ENCODE data around the gene OR8B2. TPM values are rescaled to one million over a fixed set of nuclear protein-coding genes. Genes with fewer than 3 reads are reported as not detected.
"Not testable (repeated sequence)": the region's sequence is repeated elsewhere in the genome, so short reads cannot be mapped to it uniquely, and the experiment has no call there.

The OR8B2 gene
- total RNA-seq (2014; rRNA removed; shearing (Covaris generic)) = not detected in 2 replicates
- polyA plus RNA-seq (2014; cell fraction: nucleus; rRNA removed) = not detected in 2 replicates

- no peak for DNase-seq (ENCODE audit: extremely low read depth, low read depth)
These were observed at the start of gene OR8B2 for GRCh38 chr11:124384399-124384798. Gene OR8B2 (minus strand): TSS chr11:124384499. CDS start chr11:124383343, 1,156 bp downstream.

GRCh38 chr11:124429599-124429998, 45.3 kb upstream of the OR8B2 start:
- no peak for DNase-seq (ENCODE audit: extremely low read depth, low read depth)

- no peak for DNase-seq (ENCODE audit: extremely low read depth, low read depth)
These were observed 40.2 kb upstream of the OR8B2 start, which contains the start of gene OR8B4 for GRCh38 chr11:124424384-124424921. Gene OR8B4 (minus strand): TSS chr11:124424871. CDS start chr11:124424871, 0 bp downstream.

GRCh38 chr11:124421043-124421442, 36.7 kb upstream of the OR8B2 start:
- no peak for DNase-seq (ENCODE audit: extremely low read depth, low read depth)

GRCh38 chr11:124415356-124415923, 31.1 kb upstream of the OR8B2 start:
- peak; percentile 9 for DNase-seq (ENCODE audit: extremely low read depth, low read depth)

- no peak for DNase-seq (ENCODE audit: extremely low read depth, low read depth)
These were observed 25.6 kb upstream of the OR8B2 start for GRCh38 chr11:124409906-124410305.

GRCh38 chr11:124405581-124405980, 21.3 kb upstream of the OR8B2 start:
- DNase-seq (ENCODE audit: extremely low read depth, low read depth) = no peak

GRCh38 chr11:124403186-124403585, 18.9 kb upstream of the OR8B2 start:
- not testable (repeated sequence) for DNase-seq (ENCODE audit: extremely low read depth, low read depth)

- peak; percentile 70 for DNase-seq (ENCODE audit: extremely low read depth, low read depth)
These were observed 18.1 kb upstream of the OR8B2 start for GRCh38 chr11:124402326-124402922.

- DNase-seq (ENCODE audit: extremely low read depth, low read depth) = no peak
These were observed 14.6 kb upstream of the OR8B2 start, which contains the start of gene OR8B3 for GRCh38 chr11:124398924-124399323. Gene OR8B3 (minus strand): TSS chr11:124399024. CDS start chr11:124397351, 1,673 bp downstream.

GRCh38 chr11:124396847-124397246, 12.5 kb upstream of the OR8B2 start:
- DNase-seq (ENCODE audit: extremely low read depth, low read depth) = not testable (repeated sequence)

GRCh38 chr11:124394408-124394807, 10.1 kb upstream of the OR8B2 start:
- DNase-seq (ENCODE audit: extremely low read depth, low read depth) = no peak

GRCh38 chr11:124382857-124383256, 1.4 kb downstream of the OR8B2 start:
- not testable (repeated sequence) for DNase-seq (ENCODE audit: extremely low read depth, low read depth)

GRCh38 chr11:124380585-124380984, 3.7 kb downstream of the OR8B2 start:
- DNase-seq (ENCODE audit: extremely low read depth, low read depth) = no peak

GRCh38 chr11:124376280-124376679, 8.0 kb downstream of the OR8B2 start:
- no peak for DNase-seq (ENCODE audit: extremely low read depth, low read depth)

GRCh38 chr11:124359566-124359965, 24.7 kb downstream of the OR8B2 start:
- no peak for DNase-seq (ENCODE audit: extremely low read depth, low read depth)

- no peak for DNase-seq (ENCODE audit: extremely low read depth, low read depth)
These were observed 37.9 kb downstream of the OR8B2 start for GRCh38 chr11:124346311-124346955.

GRCh38 chr11:124344346-124344745, 40.0 kb downstream of the OR8B2 start:
- DNase-seq (ENCODE audit: extremely low read depth, low read depth) = no peak

- DNase-seq (ENCODE audit: extremely low read depth, low read depth) = no peak
These were observed 44.2 kb downstream of the OR8B2 start for GRCh38 chr11:124340142-124340447.

GRCh38 chr11:124339396-124340141, 44.7 kb downstream of the OR8B2 start:
- DNase-seq (ENCODE audit: extremely low read depth, low read depth) = no peak
